Upper lobe of left lung (tissue), 4 donors: Measurements from ENCODE around the gene MOGAT1.

Experiments used
- CTCF ChIP-seq, 6 experiments: fragments of 450-650 bp in 4 of 6; fragments of 200-600 bp in 2 of 6; sonication (generic) in 2 of 6; IDR thresholded peaks; one replicate each; pipeline ENCODE4 v1.5.1; 2016 to 2019; ENCODE audit warnings: antibody characterized with exemption in 6 of 6
- EP300 ChIP-seq, 4 donors: sonication (generic); formaldehyde crosslinking; IDR thresholded peaks; one replicate each; pipeline ENCODE4 v1.5.1; 2017; ENCODE audit warnings: antibody characterized with exemption in 4 of 4, control low read depth in 2 of 4
- POLR2A ChIP-seq, 4 donors: fragments of 450-650 bp; IDR thresholded peaks; one replicate each; pipeline ENCODE4 v1.5.1; 2016 to 2017; ENCODE audit warnings: antibody characterized with exemption in 4 of 4, mild to moderate bottlenecking in 2 of 4
- POLR2AphosphoS5 ChIP-seq, 2 donors: sonication (generic); formaldehyde crosslinking; IDR thresholded peaks; one replicate each; pipeline ENCODE4 v1.5.1; 2017; ENCODE audit warnings: antibody characterized with exemption in 2 of 2

- TF ChIP-seq CTCF (IDR thresholded peaks at IDR 0.05) = no peak
- TF ChIP-seq POLR2A (IDR thresholded peaks at IDR 0.05) = no peak
- no peak for TF ChIP-seq EP300 (IDR thresholded peaks at IDR 0.05)
- peak in 1 of 2 donors; percentile 29 for TF ChIP-seq POLR2AphosphoS5 (IDR thresholded peaks at IDR 0.05)
Observed at GRCh38 chr2:222707689-222708273, 36.3 kb downstream of the MOGAT1 start.
